ENCODE results near the gene CHRNA3. TPM values are rescaled to one million over a fixed set of nuclear protein-coding genes. Genes with fewer than 3 reads are reported as not detected.

The CHRNA3 gene
- total RNA-seq, 1 donor from 2014 or later = 1.3 TPM

DNA sequence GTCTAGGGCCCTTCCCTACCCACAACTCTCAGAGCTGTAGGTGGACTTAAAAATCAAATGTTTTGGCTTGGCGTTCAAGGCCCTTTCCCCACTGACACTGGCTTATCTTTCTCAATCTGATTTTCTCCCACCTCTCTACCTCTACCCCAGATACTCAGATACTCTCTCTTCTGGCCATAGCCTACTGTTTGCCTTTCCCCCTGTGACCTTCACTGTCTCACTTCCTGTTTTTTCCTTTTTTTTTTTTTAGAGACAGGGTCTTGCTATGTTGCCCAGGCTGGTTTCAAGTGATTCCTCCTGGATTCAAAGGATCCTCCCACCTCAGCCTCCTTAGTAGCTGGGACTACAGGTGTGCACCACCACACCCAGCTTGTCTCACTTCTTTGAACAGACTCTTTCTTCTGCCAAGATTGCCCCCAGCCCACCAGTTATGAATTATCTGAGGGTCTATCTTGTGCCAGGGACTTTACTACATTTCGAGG lies 15.6 kb upstream of the CHRNA3 start:
- Histone ChIP-seq H3K36me3 (no peaks in the 10 kb centered on the region), H3K27me3 (ENCODE audit: low read depth) (peaks cover 29% of the 10 kb centered on the region), H3K4me3 (no peak overlapping the region), H3K4me1 (peaks cover 9% of the 10 kb centered on the region), H3K9me3 (no peaks in the 10 kb centered on the region), H3K27ac (no peak overlapping the region)
- DNase-seq = no peak
- ATAC-seq = no peak
- TF ChIP-seq CTCF (IDR thresholded peaks at IDR 0.05) = no peak
- intact Hi-C loops (cut with DNase I) = no loop called here

DNA sequence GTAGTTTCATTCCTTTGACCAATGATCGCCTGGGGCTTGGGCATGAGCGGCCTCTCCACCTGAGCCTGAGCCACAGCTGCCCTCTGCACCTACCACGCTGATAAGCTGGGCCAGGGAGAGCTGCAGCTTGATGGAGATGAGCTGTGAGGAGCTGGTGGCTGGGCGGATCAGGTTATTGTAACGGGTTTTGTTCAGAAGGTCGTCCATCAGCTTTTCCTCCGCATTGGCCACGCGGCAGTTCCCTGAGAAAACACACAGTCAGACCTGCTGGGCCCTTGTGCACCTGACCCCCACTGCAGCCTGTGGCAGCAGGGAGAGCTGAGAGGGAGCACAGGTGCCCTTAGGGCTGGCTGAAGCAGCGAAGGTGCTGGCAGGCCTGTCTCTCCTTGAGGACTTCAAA lies 14.6 kb upstream of the CHRNA3 start:
- intact Hi-C loops (cut with DNase I) = no loop called here
- Histone ChIP-seq H3K36me3 (no peaks in the 10 kb centered on the region), H3K27me3 (ENCODE audit: low read depth) (peaks cover 19% of the 10 kb centered on the region), H3K27ac (no peak overlapping the region), H3K4me3 (no peak overlapping the region), H3K4me1 (no peaks in the 10 kb centered on the region), H3K9me3 (no peaks in the 10 kb centered on the region)
- DNase-seq = no peak
- ATAC-seq = no peak
- TF ChIP-seq CTCF (IDR thresholded peaks at IDR 0.05) = no peak

- no peak for TF ChIP-seq CTCF (IDR thresholded peaks at IDR 0.05)
- Histone ChIP-seq H3K4me3 (no peak overlapping the region), H3K27me3 (ENCODE audit: low read depth) (peaks cover 10% of the 10 kb centered on the region), H3K4me1 (no peaks in the 10 kb centered on the region), H3K27ac (no peak overlapping the region), H3K9me3 (no peaks in the 10 kb centered on the region), H3K36me3 (no peaks in the 10 kb centered on the region)
- no peak for ATAC-seq
- no peak for DNase-seq
- intact Hi-C loops (cut with DNase I) = no loop called here
These were observed 13.7 kb upstream of the CHRNA3 start for GRCh38 chr15:78634210-78635145.

DNA sequence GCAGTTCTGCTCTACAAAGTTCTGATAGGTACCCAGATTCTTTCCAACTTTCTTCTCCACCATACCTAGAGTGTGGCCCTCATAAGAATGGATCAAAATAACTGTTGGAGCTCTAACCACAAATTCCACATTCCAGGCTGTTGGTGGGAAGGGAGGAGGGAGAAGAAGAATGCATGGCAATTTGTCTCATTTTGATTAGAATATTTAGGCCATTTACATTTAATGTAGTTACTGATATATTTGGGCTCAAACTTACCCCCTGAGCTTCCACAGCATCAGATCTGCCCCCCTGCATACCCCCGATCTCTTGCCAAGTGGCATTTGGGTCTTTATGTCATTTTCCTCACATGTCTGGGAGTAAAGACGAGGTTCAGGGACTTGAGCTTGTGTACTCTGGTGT lies 12.6 kb upstream of the CHRNA3 start:
- TF ChIP-seq CTCF (IDR thresholded peaks at IDR 0.05) = no peak
- Histone ChIP-seq H3K27me3 (ENCODE audit: low read depth) (peaks cover 5% of the 10 kb centered on the region), H3K4me3 (no peak overlapping the region), H3K27ac (no peak overlapping the region), H3K9me3 (no peaks in the 10 kb centered on the region), H3K36me3 (no peaks in the 10 kb centered on the region), H3K4me1 (no peaks in the 10 kb centered on the region)
- no peak for ATAC-seq
- intact Hi-C loops (cut with DNase I) = no loop called here
- no peak for DNase-seq

GRCh38 chr15:78630886-78631633 lies 10.3 kb upstream of the CHRNA3 start:
- no peaks in the 10 kb centered on the region for H3K4me1 ChIP-seq
- TF ChIP-seq CTCF (IDR thresholded peaks at IDR 0.05) = no peak
- H3K4me3 ChIP-seq = no peak overlapping the region
- no peaks in the 10 kb centered on the region for H3K36me3 ChIP-seq
- intact Hi-C loops (cut with DNase I) = no loop called here
- no peaks in the 10 kb centered on the region for H3K9me3 ChIP-seq
- DNase-seq (no peak), ATAC-seq (no peak)
- H3K27ac ChIP-seq = no peak overlapping the region
- peaks cover 5% of the 10 kb centered on the region for H3K27me3 ChIP-seq (ENCODE audit: low read depth)

Data from lower lobe of right lung (tissue), 2 donors.